ENCODE data around the gene NUFIP1. TPM values are rescaled to one million over a fixed set of nuclear protein-coding genes. Genes with fewer than 3 reads are reported as not detected.
A peak's percentile ranks its signal among the peaks of the same experiment; 100 is the strongest.
"Not testable (repeated sequence)": the region's sequence is repeated elsewhere in the genome, so short reads cannot be mapped to it uniquely, and the experiment has no call there.

NUFIP1 gene
- total and polyA plus RNA-seq, 9 donors: 2.3 to 9.5 (median 6.8) TPM

- H3K9me3 ChIP-seq: no peaks in the 10 kb centered on the region
- DNase-seq: peak; percentile 73 to 87 (median 79)
- TF ChIP-seq EP300 (IDR thresholded peaks at IDR 0.05) (no peak), CTCF (IDR thresholded peaks at IDR 0.05) (no peak), POLR2A (IDR thresholded peaks at IDR 0.05) (no peak)
- WGBS, 3 donors: 8 to 19% (median 14%) methylated on average over 4 of the region's 4 CpGs
- H3K36me3 ChIP-seq: no peaks in the 10 kb centered on the region
- H3K27ac ChIP-seq: peak overlapping the region in 1 of 2 donors; percentile 23
- intact Hi-C loops (cut with DNase I): no loop called here
- H3K4me3 ChIP-seq: no peak overlapping the region
- H3K4me1 ChIP-seq (ENCODE audit: insufficient read depth): peaks cover 17% of the 10 kb centered on the region
- H3K27me3 ChIP-seq: no peaks in the 10 kb centered on the region
Observed at GRCh38 chr13:44903574-44903985, 85.7 kb downstream of the NUFIP1 start.

GRCh38 chr13:44902738-44903137 is 86.5 kb downstream of the NUFIP1 start:
- Histone ChIP-seq H3K36me3 (no peaks in the 10 kb centered on the region), H3K4me3 (no peak overlapping the region), H3K27ac (no peak overlapping the region), H3K27me3 (no peaks in the 10 kb centered on the region), H3K4me1 (ENCODE audit: insufficient read depth) (peaks cover 17% of the 10 kb centered on the region), H3K9me3 (no peaks in the 10 kb centered on the region)
- intact Hi-C loops (cut with DNase I): no loop called here
- 86 to 93% (median 89%) methylated on average over 6 of the region's 6 CpGs for WGBS, 3 donors
- TF ChIP-seq CTCF (IDR thresholded peaks at IDR 0.05) (no peak), POLR2A (IDR thresholded peaks at IDR 0.05) (no peak), EP300 (IDR thresholded peaks at IDR 0.05) (no peak)
- no peak for DNase-seq

- no peaks in the 10 kb centered on the region for H3K36me3 ChIP-seq
- H3K4me3 ChIP-seq: no peak overlapping the region
- H3K27ac ChIP-seq: no peak overlapping the region
- WGBS, 3 donors: 58 to 67% (median 64%) methylated on average over 2 of the region's 2 CpGs
- no peak for TF ChIP-seq POLR2A (IDR thresholded peaks at IDR 0.05)
- no peak for TF ChIP-seq CTCF (IDR thresholded peaks at IDR 0.05)
- TF ChIP-seq EP300 (IDR thresholded peaks at IDR 0.05): no peak
- no peak for DNase-seq
- H3K9me3 ChIP-seq: no peaks in the 10 kb centered on the region
- no peaks in the 10 kb centered on the region for H3K27me3 ChIP-seq
- peaks cover 6% of the 10 kb centered on the region for H3K4me1 ChIP-seq (ENCODE audit: insufficient read depth)
- intact Hi-C loops (cut with DNase I): no loop called here
Observed at GRCh38 chr13:44899967-44900366, 89.3 kb downstream of the NUFIP1 start.

- H3K4me1 ChIP-seq (ENCODE audit: insufficient read depth); H3K36me3 ChIP-seq; H3K4me3 ChIP-seq; intact Hi-C loops (cut with DNase I); H3K27ac ChIP-seq; DNase-seq; H3K27me3 ChIP-seq; H3K9me3 ChIP-seq: not testable (repeated sequence)
- WGBS, 3 donors: 96 to 99% (median 98%) methylated on average over 2 of the region's 2 CpGs
Observed at GRCh38 chr13:44898308-44898707, 91.0 kb downstream of the NUFIP1 start.

- Histone ChIP-seq H3K36me3 (no peaks in the 10 kb centered on the region), H3K27ac (no peak overlapping the region), H3K4me3 (no peak overlapping the region), H3K4me1 (ENCODE audit: insufficient read depth) (no peaks in the 10 kb centered on the region), H3K9me3 (no peaks in the 10 kb centered on the region), H3K27me3 (no peaks in the 10 kb centered on the region)
- TF ChIP-seq POLR2A (IDR thresholded peaks at IDR 0.05): no peak
- TF ChIP-seq EP300 (IDR thresholded peaks at IDR 0.05): no peak
- TF ChIP-seq CTCF (IDR thresholded peaks at IDR 0.05): no peak
- DNase-seq: no peak
- intact Hi-C loops (cut with DNase I): no loop called here
- 29 to 31% (median 31%) methylated on average over 5 of the region's 5 CpGs for whole genome bisulfite sequencing, 3 donors
Observed at GRCh38 chr13:44895953-44896335, 93.3 kb downstream of the NUFIP1 start.

Measured in ovary (tissue), 9 donors.